Vagina (tissue), 2 donors: Measurements from ENCODE around the gene PPFIA3. TPM values are rescaled to one million over a fixed set of nuclear protein-coding genes. Genes with fewer than 3 reads are reported as not detected.
A peak's percentile ranks its signal among the peaks of the same experiment; 100 is the strongest.

Experiments used
- DNase-seq, 2 donors: peaks; one replicate each; pipeline ENCODE4 v3.0.0-alpha.2; 2017; ENCODE audit errors: extremely low spot score in 2 of 2
- H3K27ac ChIP-seq: fragments of 200-600 bp; sonication (generic); one replicate; pipeline ENCODE4 v1.5.1; 2019
- H3K27me3 ChIP-seq: fragments of 200-600 bp; sonication (generic); one replicate; pipeline ENCODE4 v1.5.1; 2019
- H3K36me3 ChIP-seq, 2 donors: fragments of 200-600 bp; sonication (generic); one replicate each; pipeline ENCODE4 v1.5.1; 2017 to 2019
- H3K4me1 ChIP-seq: fragments of 200-600 bp; sonication (generic); one replicate; pipeline ENCODE4 v1.5.1; 2019
- H3K4me3 ChIP-seq, 2 donors: fragments of 200-600 bp; sonication (generic); 1 replicate in 1 of 2; 2 replicates in 1 of 2; pipeline ENCODE4 v1.5.1; 2016 to 2019
- H3K9me3 ChIP-seq: fragments of 200-600 bp; sonication (generic); one replicate; pipeline ENCODE4 v1.5.1; 2019
- CTCF ChIP-seq, 3 experiments: fragments of 450-650 bp in 2 of 3; fragments of 200-600 bp in 1 of 3; sonication (generic) in 1 of 3; IDR thresholded peaks; one replicate each; pipeline ENCODE4 v1.5.1; 2017 to 2019; ENCODE audit warnings: antibody characterized with exemption in 3 of 3, mild to moderate bottlenecking in 2 of 3, moderate library complexity in 2 of 3
- POLR2A ChIP-seq, 2 donors: fragments of 450-650 bp; IDR thresholded peaks; one replicate each; pipeline ENCODE4 v1.6.1; 2017; ENCODE audit warnings: antibody characterized with exemption in 2 of 2, mild to moderate bottlenecking in 2 of 2, moderate library complexity in 2 of 2
- POLR2AphosphoS5 ChIP-seq, 2 donors: sonication (generic); formaldehyde crosslinking; IDR thresholded peaks; one replicate each; pipeline ENCODE4 v1.9.0; 2017; ENCODE audit warnings: antibody characterized with exemption in 2 of 2, mild to moderate bottlenecking in 2 of 2, low read depth in 1 of 2; ENCODE audit not compliant: insufficient read depth in 1 of 2
- intact Hi-C: fragments of 100-400 bp; cut with DNase I; formaldehyde crosslinking; loops from one replicate; pipeline ENCODE4 v1.15.1; 2023
- total RNA-seq: library from RNA; depleted of rRNA; stranded (reverse); fragments of >200 nt; gene quantifications from one replicate; pipeline ENCODE4 v1.2.3, GENCODE V29; 2016

The PPFIA3 gene
- total RNA-seq, 1 donor from 2014 or later, result 4.7 TPM

GRCh38 chr19:49101160-49101559 is 18.2 kb upstream of the PPFIA3 start:
- Histone ChIP-seq H3K27ac (no peak overlapping the region), H3K4me3 (no peak overlapping the region), H3K4me1 (no peaks in the 10 kb centered on the region), H3K9me3 (no peaks in the 10 kb centered on the region), H3K36me3 (peaks cover 5 to 92% of the 10 kb centered on the region in 2 donors), H3K27me3 (no peaks in the 10 kb centered on the region)
- intact Hi-C loops, result no loop called here
- no peak for DNase-seq
- no peak for TF ChIP-seq CTCF (IDR thresholded peaks at IDR 0.05)
- TF ChIP-seq POLR2A (IDR thresholded peaks at IDR 0.05), result no peak
- TF ChIP-seq POLR2AphosphoS5 (IDR thresholded peaks at IDR 0.05; ENCODE audit: insufficient read depth in 1 of 2, low read depth in 1 of 2), result no peak

GRCh38 chr19:49102303-49102702 is 17.0 kb upstream of the PPFIA3 start:
- TF ChIP-seq CTCF (IDR thresholded peaks at IDR 0.05) (no peak), POLR2A (IDR thresholded peaks at IDR 0.05) (no peak), POLR2AphosphoS5 (IDR thresholded peaks at IDR 0.05; ENCODE audit: insufficient read depth in 1 of 2, low read depth in 1 of 2) (no peak)

GRCh38 chr19:49103331-49104085 is 15.8 kb upstream of the PPFIA3 start:
- Histone ChIP-seq H3K9me3 (no peaks in the 10 kb centered on the region), H3K27ac (no peak overlapping the region), H3K36me3 (peaks cover 4 to 96% of the 10 kb centered on the region in 2 donors), H3K4me1 (no peaks in the 10 kb centered on the region), H3K27me3 (no peaks in the 10 kb centered on the region), H3K4me3 (no peak overlapping the region)
- DNase-seq, result no peak
- intact Hi-C loops, result no loop called here
- TF ChIP-seq POLR2AphosphoS5 (IDR thresholded peaks at IDR 0.05; ENCODE audit: insufficient read depth in 1 of 2, low read depth in 1 of 2), result no peak
- TF ChIP-seq CTCF (IDR thresholded peaks at IDR 0.05), result no peak
- TF ChIP-seq POLR2A (IDR thresholded peaks at IDR 0.05), result no peak

More at GRCh38 chr19:49102303-49102702, 17.0 kb upstream of the PPFIA3 start:
- DNase-seq, result no peak
- Histone ChIP-seq H3K4me3 (no peak overlapping the region), H3K27me3 (no peaks in the 10 kb centered on the region), H3K4me1 (no peaks in the 10 kb centered on the region), H3K9me3 (no peaks in the 10 kb centered on the region), H3K36me3 (peaks cover 5 to 92% of the 10 kb centered on the region in 2 donors), H3K27ac (no peak overlapping the region)
- intact Hi-C loops, result no loop called here

GRCh38 chr19:49104229-49104864 is 15.0 kb upstream of the PPFIA3 start:
- no peaks in the 10 kb centered on the region for H3K27me3 ChIP-seq
- no peaks in the 10 kb centered on the region for H3K4me1 ChIP-seq
- TF ChIP-seq POLR2AphosphoS5 (IDR thresholded peaks at IDR 0.05; ENCODE audit: insufficient read depth in 1 of 2, low read depth in 1 of 2) (no peak), CTCF (IDR thresholded peaks at IDR 0.05) (no peak), POLR2A (IDR thresholded peaks at IDR 0.05) (no peak)
- no peak for DNase-seq
- no peaks in the 10 kb centered on the region for H3K9me3 ChIP-seq
- peaks cover 0 to 93% of the 10 kb centered on the region in 2 donors for H3K36me3 ChIP-seq
- H3K4me3 ChIP-seq, result no peak overlapping the region
- intact Hi-C loops, result no loop called here
- H3K27ac ChIP-seq, result no peak overlapping the region

- no peaks in the 10 kb centered on the region for H3K9me3 ChIP-seq
- intact Hi-C loops, result no loop called here
- DNase-seq, result no peak
- H3K27ac ChIP-seq, result no peak overlapping the region
- no peak overlapping the region for H3K4me3 ChIP-seq
- TF ChIP-seq CTCF (IDR thresholded peaks at IDR 0.05) (peak in 2 of 3 experiments; percentile 22 to 53), POLR2A (IDR thresholded peaks at IDR 0.05) (no peak), POLR2AphosphoS5 (IDR thresholded peaks at IDR 0.05; ENCODE audit: insufficient read depth in 1 of 2, low read depth in 1 of 2) (no peak)
- no peaks in the 10 kb centered on the region for H3K27me3 ChIP-seq
- H3K36me3 ChIP-seq, result peaks cover 0 to 70% of the 10 kb centered on the region in 2 donors
- H3K4me1 ChIP-seq, result peaks cover 6% of the 10 kb centered on the region
These were observed 12.7 kb upstream of the PPFIA3 start for GRCh38 chr19:49106648-49107135.
